ENCODE measurements around the gene LENG1.

- no peak for TF ChIP-seq CTCF (IDR thresholded peaks at IDR 0.05; ENCODE audit: poor library complexity, severe bottlenecking)
- TF ChIP-seq EP300 (conservative IDR thresholded peaks at IDR 0.05; ENCODE audit: poor library complexity, severe bottlenecking) = no peak
- TF ChIP-seq EZH2 (IDR thresholded peaks at IDR 0.05; ENCODE audit: borderline replicate concordance, insufficient read depth, low read length, poor library complexity, severe bottlenecking) = no peak
- no peak for TF ChIP-seq SMC3 (conservative IDR thresholded peaks at IDR 0.05; ENCODE audit: poor library complexity)
- no peak for TF ChIP-seq REST (IDR thresholded peaks at IDR 0.05; ENCODE audit: borderline replicate concordance)
Observed at GRCh38 chr19:54123682-54124081, 35.8 kb downstream of the LENG1 start.

Data from neural cell (in vitro differentiated cells).